GM12878 (cell line): ENCODE measurements around the gene RNLS. TPM values are rescaled to one million over a fixed set of nuclear protein-coding genes. Genes with fewer than 3 reads are reported as not detected.

Source experiments
- ATAC-seq: fragments of 200-7000 bp; cut with Tn5 transposase; 3 replicates; pipeline ENCODE4 v1.9.1; 2020; ENCODE audit warnings: mild to moderate bottlenecking, moderate library complexity
- BruUV-seq: library from RNA; stranded (reverse); fragments of 400-500 nt; replicated peaks from 2 replicates; lab custom pipeline; 2021; lab: Mats Ljungman, UMichigan
- CTCF ChIA-PET: fragments of 300-600 bp; sonication (Branson Sonifier 250); formaldehyde crosslinking; extraction: SDS; loops from one replicate; lab custom pipeline; 2021; ENCODE audit warnings: inconsistent platforms; lab: Yijun Ruan, JAX
- POLR2A ChIA-PET: fragments of 350-600 bp; formaldehyde crosslinking; extraction: SDS; loops from one replicate; lab custom pipeline; 2021; ENCODE audit warnings: inconsistent platforms; lab: Charles Lee
- RAD21 ChIA-PET: fragments of 300-600 bp; sonication (Branson Sonifier 250); formaldehyde crosslinking; loops from one replicate; lab custom pipeline; 2023; ENCODE audit warnings: antibody characterized with exemption; ENCODE audit not compliant: unreplicated experiment; lab: Charles Lee
- SMC1A ChIA-PET: fragments of 300-600 bp; sonication (Branson Sonifier 250); formaldehyde crosslinking; loops from one replicate; lab custom pipeline; 2023; ENCODE audit not compliant: unreplicated experiment, uncharacterized antibody; lab: Charles Lee
- DNase-seq: peaks from one replicate; pipeline ENCODE4 v3.0.0-alpha.2; 2011; ENCODE audit warnings: low read depth, low spot score
- FAIRE-seq: peaks from 3 replicates; lab custom pipeline; 2011; peaks lifted over from hg19 to GRCh38; lab: Jason Lieb, UNC
- H2AFZ ChIP-seq: 2 replicates; pipeline ENCODE4 v1.6.0; 2011; ENCODE audit warnings: low read depth, low read length, control low read depth; ENCODE audit not compliant: control insufficient read depth
- H3K27ac ChIP-seq: 2 replicates; pipeline ENCODE4 v1.5.1; 2011; ENCODE audit warnings: control low read depth; ENCODE audit not compliant: control insufficient read depth, insufficient read depth
- H3K27me3 ChIP-seq, 2 experiments: replicated peaks in 1 of 2; 2 replicates each; pipeline versions ENCODE4 v1.6.0 to v1.6.1; 2011; ENCODE audit warnings: low read length in 1 of 2; ENCODE audit not compliant: control insufficient read depth in 2 of 2, insufficient read depth in 2 of 2
- H3K36me3 ChIP-seq, 2 experiments: 2 replicates each; pipeline ENCODE4 v1.5.1; 2011; ENCODE audit warnings: low read length in 1 of 2; ENCODE audit not compliant: control insufficient read depth in 2 of 2, insufficient read depth in 2 of 2
- H3K4me1 ChIP-seq: 2 replicates; pipeline ENCODE4 v1.6.1; 2011; ENCODE audit warnings: mild to moderate bottlenecking, low read length, moderate library complexity, mixed read lengths; ENCODE audit not compliant: control insufficient read depth, insufficient read depth
- H3K4me2 ChIP-seq: 2 replicates; pipeline ENCODE4 v1.6.0; 2011; ENCODE audit warnings: control low read depth; ENCODE audit not compliant: control insufficient read depth, insufficient read depth
- H3K4me3 ChIP-seq: fragments of 200-600 bp; sonication (generic); 2 replicates; pipeline ENCODE4 v1.5.1; 2016
- H3K79me2 ChIP-seq: 2 replicates; pipeline ENCODE4 v1.6.0; 2011; ENCODE audit warnings: low read length; ENCODE audit not compliant: control insufficient read depth, insufficient read depth
- H3K9ac ChIP-seq: 2 replicates; pipeline ENCODE4 v1.8.0; 2011; ENCODE audit warnings: low read length, control low read depth, mixed read lengths; ENCODE audit not compliant: control insufficient read depth, insufficient read depth
- H3K9me3 ChIP-seq: replicated peaks from 3 replicates; pipeline ENCODE4 v1.5.1; 2011; ENCODE audit warnings: mild to moderate bottlenecking, low read length; ENCODE audit not compliant: control insufficient read depth, insufficient read depth
- H4K20me1 ChIP-seq: 2 replicates; pipeline ENCODE4 v1.6.0; 2011; ENCODE audit not compliant: control insufficient read depth, insufficient read depth
- CEBPZ ChIP-seq: fragments of 150-350 bp; IDR thresholded peaks from 2 replicates; pipeline ENCODE4 v1.6.1; 2016; ENCODE audit warnings: low read depth, low read length
- ETV6 ChIP-seq, 2 experiments: fragments of 450-650 bp in 1 of 2; IDR thresholded peaks in 1 of 2; conservative IDR thresholded peaks in 1 of 2; 2 replicates each; pipeline ENCODE4 v1.6.1; 2014; ENCODE audit warnings: antibody characterized with exemption in 1 of 2, borderline replicate concordance in 1 of 2, low read depth in 1 of 2, mild to moderate bottlenecking in 1 of 2, moderate library complexity in 1 of 2
- FOXM1 ChIP-seq: IDR thresholded peaks from 2 replicates; pipeline ENCODE4 v1.6.1; 2012; ENCODE audit warnings: low read depth, mild to moderate bottlenecking, inconsistent platforms, low read length, moderate library complexity
- IRF5 ChIP-seq: fragments of 450-650 bp; IDR thresholded peaks from 2 replicates; pipeline ENCODE4 v1.6.1; 2017; ENCODE audit warnings: borderline replicate concordance
- JUNB ChIP-seq: IDR thresholded peaks from 2 replicates; pipeline ENCODE4 v1.6.1; 2016; ENCODE audit warnings: antibody characterized with exemption, mild to moderate bottlenecking
- KDM1A ChIP-seq: fragments of 200-600 bp; sonication (generic); IDR thresholded peaks from 2 replicates; pipeline ENCODE4 v1.6.1; 2016; ENCODE audit warnings: borderline replicate concordance
- MYC ChIP-seq: IDR thresholded peaks from 2 replicates; pipeline ENCODE4 v1.6.1; 2011; ENCODE audit warnings: mild to moderate bottlenecking, low read length, moderate library complexity, inconsistent platforms; ENCODE audit not compliant: insufficient read depth, insufficient replicate concordance, insufficient read length, severe bottlenecking
- PAX8 ChIP-seq: fragments of 450-650 bp; IDR thresholded peaks from 2 replicates; pipeline ENCODE4 v1.6.1; 2017; ENCODE audit warnings: mild to moderate bottlenecking, moderate library complexity
- POU2F2 ChIP-seq: IDR thresholded peaks from 3 replicates; pipeline ENCODE4 v1.6.1; 2011; ENCODE audit warnings: low read depth, mild to moderate bottlenecking, low read length, borderline replicate concordance
- SMAD1 ChIP-seq: fragments of 450-650 bp; IDR thresholded peaks from 2 replicates; pipeline ENCODE4 v1.6.1; 2018; ENCODE audit warnings: mild to moderate bottlenecking, low read depth; ENCODE audit not compliant: partially characterized antibody
- SRF ChIP-seq, 2 experiments: IDR thresholded peaks; 2 replicates each; pipeline ENCODE4 v1.6.1; 2011; ENCODE audit warnings: low read depth in 2 of 2, low read length in 2 of 2, mild to moderate bottlenecking in 1 of 2, moderate library complexity in 1 of 2
- SUPT20H ChIP-seq: IDR thresholded peaks from 2 replicates; pipeline ENCODE4 v1.6.1; 2011; ENCODE audit warnings: low read depth, mild to moderate bottlenecking, low read length, moderate library complexity, borderline replicate concordance; ENCODE audit not compliant: control insufficient read depth
- YY1 ChIP-seq: IDR thresholded peaks from 2 replicates; pipeline ENCODE4 v1.6.1; 2011; ENCODE audit warnings: low read depth, mild to moderate bottlenecking, low read length
- ZNF207 ChIP-seq: fragments of 450-650 bp; IDR thresholded peaks from 2 replicates; pipeline ENCODE4 v1.6.1; 2014; ENCODE audit warnings: antibody characterized with exemption, mild to moderate bottlenecking, borderline replicate concordance
- ZZZ3 ChIP-seq: IDR thresholded peaks from 2 replicates; pipeline ENCODE4 v1.6.1; 2011; ENCODE audit warnings: low read depth; ENCODE audit not compliant: control insufficient read depth, insufficient read length
- WGBS: methylation state at CpG from one replicate; pipeline ENCODE4 v1.1.6; 2016; ENCODE audit warnings: low lambda C conversion rate; ENCODE audit not compliant: insufficient replicate concordance, insufficient coverage; ENCODE audit errors: missing lambda C conversion rate; 5-methylcytosine and 5-hydroxymethylcytosine counted together
- in situ Hi-C: fragments of 300-500 bp; cut with MboI; formaldehyde crosslinking; loops from 9 replicates; pipeline ENCODE4 v1.14.3; 2018; ENCODE audit warnings: mixed read lengths
- intact Hi-C: fragments of 100-400 bp; cut with micrococcal nuclease; formaldehyde crosslinking; loops from one replicate; pipeline ENCODE4 v1.14.2; 2022; ENCODE audit not compliant: unreplicated experiment
- polyA plus RNA-seq, 11 experiments: library from polyadenylated mRNA; depleted of rRNA in 4 of 11; unstranded in 6 of 11; stranded (reverse) in 5 of 11; fragments of >200 nt; fragmentation: Nextera tagmentation in 4 of 11; fragmentation: Illumina TruSeq in 1 of 11; extraction: Ambion mirVana in 4 of 11; extraction: Trizol in 1 of 11; gene quantifications; 1 replicate in 1 of 11; 2 replicates in 10 of 11; pipeline versions ENCODE4 v1.2.1 to v1.2.3, GENCODE V29; 2011 to 2016; ENCODE audit warnings: inconsistent platforms in 2 of 11, missing spikeins in 2 of 11, low read depth in 1 of 11
- total RNA-seq, 4 experiments: library from RNA; depleted of rRNA in 3 of 4; stranded (reverse); fragments of >200 nt in 3 of 4; fragmentation: Illumina TruSeq in 1 of 4; extraction: Trizol in 1 of 4; gene quantifications; 2 replicates each; pipeline versions ENCODE4 v1.2.1 to v1.2.3, GENCODE V29; 2013 to 2021
- TF ChIP-seq, protein P1 (sequence below): IDR thresholded peaks from 2 replicates; pipeline ENCODE4 v1.6.1; 2011; ENCODE audit warnings: low read depth, mild to moderate bottlenecking, low read length, moderate library complexity, borderline replicate concordance; ENCODE audit errors: extremely low read depth

The RNLS gene
- total and polyA plus RNA-seq, 10 of the 15 experiments (the other 5 are each of a cell fraction or from before 2014, with no cell fraction given) = 3.4 to 6.7 (median 4.6) TPM

DNA sequence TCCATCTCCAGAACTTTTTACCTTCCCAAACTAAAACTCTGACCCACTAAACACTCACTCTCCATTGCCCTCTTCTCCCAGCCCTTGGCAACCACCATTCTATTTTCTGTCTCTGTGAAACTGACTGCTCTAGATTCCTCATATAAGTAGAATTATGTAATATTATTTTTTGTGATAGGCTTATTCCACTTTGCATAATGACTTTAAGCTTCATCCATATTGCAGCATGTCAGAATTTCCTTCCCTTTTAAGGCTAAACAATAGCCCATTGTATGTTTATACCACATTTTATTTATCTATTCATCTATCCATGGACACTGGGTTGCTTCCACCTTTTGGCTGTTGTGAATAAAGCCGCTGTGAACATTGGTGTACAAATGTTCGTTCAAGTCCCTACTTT is 308.8 kb downstream of the RNLS start:
- SMC1A ChIA-PET = interaction anchor here (1.0 to 1.6 kb wide), 2 partner anchors 15 to 112 kb away, joined by 3 to 7 read pairs; no protein-coding TSS in a partner anchor
- BruUV-seq = no TSS peak
- CTCF ChIA-PET = no interaction called here
- Histone ChIP-seq H3K27me3 (no peaks in the 10 kb centered on the region), H2AFZ (no peak overlapping the region), H3K4me2 (no peak overlapping the region), H4K20me1 (no peaks in the 10 kb centered on the region), H3K27ac (peak overlapping the region; percentile 39; the same call in 1 of the 2 replicates), H3K9ac (no peak overlapping the region), H3K4me3 (no peak overlapping the region), H3K36me3 (no peaks in the 10 kb centered on the region), H3K79me2 (no peaks in the 10 kb centered on the region), H3K4me1 (peaks cover 37% of the 10 kb centered on the region), H3K9me3 (no peaks in the 10 kb centered on the region)
- in situ Hi-C loops (loop anchor here (5.0 kb wide), 1 partner anchor 412 kb away; the partner anchor contains the start of genes KLLN and PTEN), intact Hi-C loops (loop anchor here (5.0 kb wide), 1 partner anchor 278 kb away; no protein-coding TSS in a partner anchor)
- DNase-seq = no peak
- WGBS = 97% methylated on average over 2 of the region's 2 CpGs
- FAIRE-seq = no peak
- no peak for ATAC-seq
- RAD21 ChIA-PET = no interaction called here
- POLR2A ChIA-PET = no interaction called here
- TF ChIP-seq SRF (IDR thresholded peaks at IDR 0.05; ENCODE audit: low read depth in 2 of 2, low read length in 2 of 2) (no peak), POU2F2 (no peak), SUPT20H (no peak), JUNB (no peak), ZNF207 (no peak), MYC (no peak), FOXM1 (no peak), IRF5 (no peak), ZZZ3 (no peak), KDM1A (no peak), SMAD1 (no peak), YY1 (no peak), PAX8 (no peak), CEBPZ (no peak), ETV6 (conservative IDR thresholded peaks at IDR 0.05 in 1 of 2, IDR thresholded peaks at IDR 0.05 in 1 of 2; ENCODE audit: borderline replicate concordance in 1 of 2, low read depth in 1 of 2) (no peak)
- TF ChIP-seq, protein P1, sequence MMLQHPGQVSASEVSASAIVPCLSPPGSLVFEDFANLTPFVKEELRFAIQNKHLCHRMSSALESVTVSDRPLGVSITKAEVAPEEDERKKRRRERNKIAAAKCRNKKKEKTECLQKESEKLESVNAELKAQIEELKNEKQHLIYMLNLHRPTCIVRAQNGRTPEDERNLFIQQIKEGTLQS = no peak
